ENCODE measurements around the gene ZNF470.
A peak's percentile ranks its signal among the peaks of the same experiment; 100 is the strongest.

The ZNF470 gene

DNA sequence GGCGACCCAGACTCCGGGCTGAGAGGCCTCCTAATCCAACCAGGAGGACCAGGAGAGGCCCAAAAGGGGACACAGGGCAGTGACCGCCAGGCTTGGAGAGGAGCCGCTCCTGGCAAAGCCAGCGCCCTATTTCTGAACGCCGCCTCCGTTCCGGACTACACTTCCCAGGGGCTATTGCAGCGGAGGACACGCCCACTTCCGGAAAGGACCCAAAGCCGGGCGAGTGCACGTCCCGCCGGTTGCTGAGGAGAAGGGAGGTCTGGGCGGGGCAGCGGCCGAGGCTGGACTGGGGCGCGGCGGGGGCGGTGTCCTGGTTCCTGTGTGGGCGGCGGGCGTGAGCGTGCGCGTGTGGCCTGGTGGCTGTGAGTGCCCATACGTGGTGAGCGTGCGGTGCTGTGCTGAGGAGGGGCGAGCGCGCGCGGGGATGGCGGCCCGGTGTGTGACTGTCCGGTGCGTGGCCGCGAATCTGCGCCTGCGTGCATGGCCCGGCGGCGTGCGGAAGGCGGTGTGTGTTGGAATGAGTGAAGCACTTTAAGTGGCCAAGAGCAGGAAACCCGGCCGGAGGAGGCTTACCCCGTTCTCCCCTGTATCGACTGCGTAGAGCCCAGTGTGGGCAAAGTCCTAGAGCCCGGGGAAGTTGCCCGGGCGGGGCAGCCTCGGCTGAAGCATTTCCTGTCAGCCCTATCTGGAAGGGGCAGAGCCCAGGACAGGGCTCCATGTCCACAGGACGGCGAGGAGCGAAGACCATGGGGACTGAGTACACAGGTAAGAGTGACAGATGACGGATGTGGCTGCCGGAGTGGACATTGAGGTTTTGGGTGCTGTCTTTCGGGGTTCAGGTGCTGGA, at the start of gene ZNF470:
Gene ZNF470 (plus strand): TSS at position 195 of the 847 bp plus-strand sequence. CDS start 2,844 bp downstream, outside the sequence.
- DNase-seq = peak; percentile 94

DNA sequence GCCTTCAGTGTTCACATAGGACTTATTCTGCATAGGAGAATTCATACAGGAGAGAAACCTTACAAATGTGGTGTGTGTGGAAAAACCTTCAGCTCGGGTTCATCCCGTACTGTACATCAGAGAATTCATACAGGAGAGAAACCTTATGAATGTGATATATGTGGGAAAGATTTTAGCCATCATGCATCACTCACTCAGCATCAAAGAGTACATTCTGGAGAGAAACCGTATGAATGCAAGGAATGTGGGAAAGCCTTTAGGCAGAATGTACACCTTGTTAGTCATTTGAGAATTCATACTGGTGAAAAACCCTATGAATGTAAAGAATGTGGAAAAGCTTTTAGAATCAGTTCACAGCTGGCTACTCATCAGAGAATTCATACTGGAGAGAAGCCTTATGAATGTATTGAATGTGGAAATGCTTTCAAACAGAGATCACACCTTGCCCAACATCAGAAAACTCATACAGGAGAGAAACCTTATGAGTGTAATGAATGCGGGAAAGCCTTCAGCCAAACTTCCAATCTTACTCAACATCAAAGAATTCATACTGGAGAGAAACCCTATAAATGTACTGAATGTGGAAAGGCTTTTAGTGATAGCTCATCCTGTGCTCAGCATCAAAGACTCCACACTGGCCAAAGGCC, 41.9 kb upstream of the ZNF470 start:
- no peak for DNase-seq

DNA sequence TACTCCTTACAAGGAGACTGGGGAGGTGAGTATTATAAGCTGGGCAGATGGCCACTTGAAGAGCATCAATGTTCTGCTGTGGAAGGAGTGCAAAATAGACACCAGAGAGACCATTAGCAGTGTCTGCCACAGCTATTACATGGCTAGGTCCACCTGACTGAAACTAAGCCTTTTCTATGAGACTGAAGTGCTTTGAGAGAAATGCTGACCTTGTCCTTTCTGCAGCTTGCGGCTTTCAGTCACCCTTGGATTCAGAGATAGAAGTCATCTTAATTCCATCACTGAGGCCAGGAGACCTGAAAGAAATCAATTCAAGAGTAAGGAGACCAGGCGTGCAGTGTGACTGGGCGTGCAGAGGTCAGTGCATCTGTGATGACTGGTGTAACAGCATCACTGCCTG, 29.8 kb upstream of the ZNF470 start:
- DNase-seq = no peak

DNA sequence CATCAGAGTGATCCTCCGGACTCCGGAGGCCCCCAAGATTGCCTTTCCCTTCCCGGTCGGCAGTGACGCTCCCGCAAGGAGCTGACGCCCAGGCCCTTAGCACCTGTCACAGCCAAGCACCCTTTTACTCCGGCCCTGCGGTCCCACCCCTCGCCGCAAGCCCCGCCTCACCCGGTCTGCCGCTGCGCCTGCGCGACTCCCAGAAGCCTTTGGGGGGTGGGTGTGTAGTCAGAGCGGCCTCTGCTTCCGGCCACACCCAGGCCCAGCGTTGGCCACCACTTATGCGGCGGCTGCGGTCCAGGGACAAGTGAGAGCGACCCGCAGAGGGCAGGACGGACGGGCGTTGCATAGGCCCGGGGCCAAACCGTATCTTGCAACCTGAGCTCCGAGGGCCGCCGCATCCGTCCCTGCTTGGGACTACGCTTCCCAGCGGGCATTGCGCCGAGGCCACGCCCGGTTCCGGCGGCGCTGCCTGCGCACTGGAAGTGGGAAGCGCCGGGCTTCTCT, 29.0 kb upstream of the ZNF470 start:
- DNase-seq = peak; percentile 88

DNA sequence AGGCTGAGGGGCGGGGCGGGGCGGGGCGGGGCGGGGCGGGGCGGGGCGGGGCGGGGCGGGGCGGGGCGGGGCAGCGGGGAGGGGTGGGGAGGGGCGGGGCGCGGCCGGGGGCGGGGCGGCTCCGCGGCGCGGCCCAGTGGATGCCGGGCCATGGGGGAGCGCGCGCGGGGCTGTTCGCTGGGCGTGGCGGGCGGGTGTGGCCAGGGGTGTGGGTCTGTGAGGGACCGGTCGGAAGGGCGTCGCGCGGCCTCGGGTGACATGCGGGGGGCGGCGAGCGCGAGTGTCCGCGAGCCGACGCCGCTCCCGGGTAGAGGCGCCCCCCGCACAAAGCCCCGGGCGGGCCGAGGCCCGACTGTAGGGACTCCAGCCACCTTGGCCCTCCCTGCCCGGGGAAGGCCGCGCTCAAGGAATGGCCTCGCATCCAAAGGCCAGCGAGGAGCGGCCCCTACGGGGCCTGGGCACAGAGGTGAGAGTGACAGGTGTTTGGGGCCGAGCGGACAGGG, 28.5 kb upstream of the ZNF470 start, which contains the start of gene ZFP28:
Gene ZFP28 (plus strand): TSS at position 188 of the 503 bp plus-strand sequence. CDS start 71 bp downstream, at position 259.
- no peak for DNase-seq

DNA sequence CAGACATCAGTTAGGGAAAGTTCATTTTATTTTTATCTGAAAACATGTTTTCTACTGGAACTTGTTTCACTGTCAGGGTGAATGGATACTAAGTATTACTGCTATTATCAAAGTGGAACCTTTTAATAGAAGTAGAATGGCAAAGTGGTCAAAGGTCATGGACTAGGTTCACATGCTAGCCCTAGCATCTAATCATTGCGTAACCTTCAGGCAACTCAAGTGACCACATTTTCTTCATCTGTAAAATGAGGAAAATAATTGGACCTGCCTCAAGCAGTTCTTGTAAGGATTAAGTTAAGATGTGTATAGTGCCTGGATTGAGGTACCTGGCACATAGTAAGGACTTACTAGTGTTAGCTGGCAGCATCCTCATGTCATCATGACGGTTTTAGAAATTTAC, 23.5 kb upstream of the ZNF470 start:
- no peak for DNase-seq

DNA sequence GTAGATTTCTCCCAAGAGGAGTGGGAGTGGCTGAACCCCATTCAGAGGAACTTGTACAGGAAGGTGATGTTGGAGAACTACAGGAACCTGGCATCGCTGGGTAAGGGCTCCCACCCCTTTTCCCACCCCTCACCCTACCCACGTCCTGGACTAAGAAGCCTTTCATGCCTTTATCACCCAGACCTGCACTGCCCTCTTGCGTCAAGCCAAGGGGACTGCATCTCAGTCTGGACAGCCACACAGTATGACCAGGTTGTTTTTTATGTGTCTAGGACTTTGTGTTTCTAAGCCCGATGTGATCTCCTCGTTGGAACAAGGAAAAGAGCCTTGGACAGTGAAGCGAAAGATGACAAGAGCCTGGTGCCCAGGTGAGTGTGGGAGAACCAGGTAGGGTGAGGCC, 19.7 kb upstream of the ZNF470 start:
- no peak for DNase-seq

DNA sequence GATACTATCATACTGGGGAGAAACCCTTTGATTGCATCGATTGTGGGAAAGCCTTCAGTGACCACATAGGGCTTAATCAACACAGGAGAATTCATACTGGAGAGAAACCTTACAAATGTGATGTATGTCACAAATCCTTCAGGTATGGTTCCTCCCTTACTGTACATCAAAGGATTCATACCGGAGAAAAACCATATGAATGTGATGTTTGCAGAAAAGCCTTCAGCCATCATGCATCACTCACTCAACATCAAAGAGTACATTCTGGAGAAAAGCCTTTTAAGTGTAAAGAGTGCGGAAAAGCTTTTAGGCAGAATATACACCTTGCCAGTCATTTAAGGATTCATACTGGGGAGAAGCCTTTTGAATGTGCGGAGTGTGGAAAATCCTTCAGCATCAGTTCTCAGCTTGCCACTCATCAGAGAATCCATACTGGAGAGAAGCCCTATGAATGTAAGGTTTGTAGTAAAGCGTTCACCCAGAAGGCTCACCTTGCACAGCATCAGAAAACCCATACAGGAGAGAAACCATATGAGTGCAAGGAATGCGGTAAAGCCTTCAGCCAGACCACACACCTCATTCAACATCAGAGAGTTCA, 12.9 kb upstream of the ZNF470 start:
- DNase-seq = no peak

DNA sequence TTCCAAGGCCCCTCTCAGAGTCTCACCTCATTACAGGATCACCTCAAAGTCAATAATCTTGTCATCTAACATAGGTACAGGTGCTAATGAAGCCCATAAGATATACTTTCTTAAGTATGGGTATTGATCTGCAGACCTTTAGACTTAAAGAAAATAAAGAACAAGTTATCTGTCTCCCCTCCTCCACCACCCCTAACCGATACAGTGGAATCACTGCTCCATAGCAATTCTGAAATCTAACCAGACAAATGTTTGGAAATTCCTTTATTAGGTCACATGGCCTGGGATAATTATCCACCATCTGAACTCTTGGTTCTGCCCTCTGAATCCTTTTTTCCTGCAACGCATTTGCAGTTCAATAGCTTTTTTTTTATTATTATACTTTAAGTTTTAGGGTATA, 4.5 kb upstream of the ZNF470 start:
- no peak for DNase-seq

DNA sequence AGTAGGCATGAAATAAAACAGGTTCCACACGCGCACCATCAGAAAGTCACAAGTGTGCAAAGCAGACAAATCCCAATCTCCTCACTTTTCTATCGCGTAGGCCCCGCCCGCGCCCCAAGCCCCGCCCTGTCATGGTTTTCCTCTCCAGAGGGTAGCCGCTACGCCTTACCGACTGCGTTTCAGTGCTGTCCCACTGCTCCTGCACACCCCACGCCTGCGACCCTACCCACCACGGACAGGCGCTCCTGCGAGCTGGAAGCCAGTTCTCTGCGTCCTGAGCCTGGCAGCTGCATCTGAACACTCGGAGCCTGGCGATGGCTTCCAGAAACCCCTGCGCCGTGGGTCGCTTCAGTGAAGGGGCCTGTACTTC, 379 bp upstream of the ZNF470 start:
- peak; percentile 47 for DNase-seq

DNA sequence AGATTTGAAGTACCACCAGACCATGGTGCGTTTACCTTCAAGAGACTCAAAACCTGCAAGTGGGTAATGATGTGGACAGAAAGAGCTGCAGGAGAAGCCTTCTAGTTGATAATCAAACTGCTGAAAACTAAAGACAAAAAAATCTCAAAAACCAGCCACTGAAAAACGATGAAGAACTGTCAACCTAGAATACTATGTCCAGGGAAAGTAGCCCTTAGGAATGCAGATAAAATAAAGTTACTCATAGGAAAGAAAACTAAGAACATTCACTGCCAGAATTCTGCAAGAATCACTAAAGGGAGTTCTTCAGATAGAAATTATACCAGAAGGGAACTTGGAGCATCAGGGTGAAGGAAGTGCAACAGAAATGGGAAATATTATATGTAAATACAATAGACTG, 5.3 kb downstream of the ZNF470 start:
- DNase-seq = no peak

DNA sequence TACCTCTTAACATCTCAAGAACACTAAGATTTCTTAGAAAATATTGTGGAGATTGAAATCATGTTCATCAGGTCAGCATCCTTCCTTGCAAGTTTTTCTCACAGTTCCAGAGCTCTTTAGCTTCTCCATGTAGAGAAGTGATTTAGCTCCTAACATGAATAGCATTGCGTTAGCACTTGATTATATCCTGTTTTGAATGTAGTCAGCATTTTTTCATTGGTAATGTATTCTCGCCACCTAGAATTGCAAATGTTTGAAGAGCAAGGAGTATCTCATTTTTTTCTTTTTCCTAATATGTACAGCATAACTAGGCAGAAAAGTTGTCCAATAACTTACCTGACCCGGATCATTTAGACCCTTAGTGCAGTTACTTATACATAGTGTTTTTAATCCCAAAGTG, 6.6 kb downstream of the ZNF470 start:
- DNase-seq = no peak

DNA sequence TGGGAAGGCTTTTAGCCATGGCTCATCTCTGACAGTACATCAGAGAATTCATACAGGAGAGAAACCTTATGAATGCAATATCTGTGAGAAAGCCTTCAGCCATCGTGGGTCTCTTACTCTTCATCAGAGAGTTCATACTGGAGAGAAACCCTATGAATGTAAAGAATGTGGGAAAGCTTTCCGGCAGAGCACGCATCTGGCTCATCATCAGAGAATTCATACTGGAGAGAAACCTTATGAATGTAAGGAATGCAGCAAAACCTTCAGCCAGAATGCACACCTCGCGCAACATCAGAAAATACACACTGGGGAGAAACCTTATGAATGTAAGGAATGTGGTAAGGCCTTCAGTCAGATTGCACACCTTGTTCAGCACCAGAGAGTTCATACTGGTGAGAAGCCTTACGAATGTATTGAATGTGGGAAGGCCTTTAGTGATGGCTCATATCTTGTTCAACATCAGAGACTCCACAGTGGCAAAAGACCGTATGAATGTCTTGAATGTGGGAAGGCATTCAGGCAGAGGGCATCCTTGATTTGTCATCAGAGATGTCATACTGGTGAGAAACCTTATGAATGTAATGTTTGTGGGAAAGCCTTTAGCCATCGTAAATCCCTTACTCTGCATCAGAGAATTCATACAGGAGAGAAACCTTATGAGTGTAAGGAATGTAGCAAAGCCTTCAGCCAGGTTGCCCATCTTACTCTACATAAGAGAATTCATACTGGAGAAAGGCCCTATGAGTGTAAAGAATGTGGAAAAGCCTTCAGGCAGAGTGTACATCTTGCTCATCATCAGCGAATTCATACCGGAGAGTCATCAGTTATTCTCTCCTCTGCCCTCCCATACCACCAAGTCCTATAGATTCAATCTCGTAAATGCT, 10.7 kb downstream of the ZNF470 start:
- DNase-seq = no peak

DNA sequence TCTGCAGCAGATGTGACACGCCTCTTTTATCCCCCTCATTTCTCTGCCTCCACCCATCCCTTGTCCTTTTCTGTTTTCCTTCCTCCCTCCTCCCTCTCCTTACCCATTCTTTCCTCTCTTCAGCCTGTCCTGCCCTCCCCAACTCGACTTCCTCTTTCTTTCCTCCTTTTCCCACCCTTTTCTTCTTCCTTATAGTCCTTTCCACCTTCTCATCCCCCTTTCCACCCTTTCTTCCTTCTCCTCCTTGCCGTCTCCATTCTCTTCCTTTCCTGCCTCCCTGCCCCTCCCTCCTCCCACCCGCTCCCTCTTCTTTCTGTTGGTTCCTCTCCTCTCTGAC, 27.1 kb downstream of the ZNF470 start:
- DNase-seq = no peak

DNA sequence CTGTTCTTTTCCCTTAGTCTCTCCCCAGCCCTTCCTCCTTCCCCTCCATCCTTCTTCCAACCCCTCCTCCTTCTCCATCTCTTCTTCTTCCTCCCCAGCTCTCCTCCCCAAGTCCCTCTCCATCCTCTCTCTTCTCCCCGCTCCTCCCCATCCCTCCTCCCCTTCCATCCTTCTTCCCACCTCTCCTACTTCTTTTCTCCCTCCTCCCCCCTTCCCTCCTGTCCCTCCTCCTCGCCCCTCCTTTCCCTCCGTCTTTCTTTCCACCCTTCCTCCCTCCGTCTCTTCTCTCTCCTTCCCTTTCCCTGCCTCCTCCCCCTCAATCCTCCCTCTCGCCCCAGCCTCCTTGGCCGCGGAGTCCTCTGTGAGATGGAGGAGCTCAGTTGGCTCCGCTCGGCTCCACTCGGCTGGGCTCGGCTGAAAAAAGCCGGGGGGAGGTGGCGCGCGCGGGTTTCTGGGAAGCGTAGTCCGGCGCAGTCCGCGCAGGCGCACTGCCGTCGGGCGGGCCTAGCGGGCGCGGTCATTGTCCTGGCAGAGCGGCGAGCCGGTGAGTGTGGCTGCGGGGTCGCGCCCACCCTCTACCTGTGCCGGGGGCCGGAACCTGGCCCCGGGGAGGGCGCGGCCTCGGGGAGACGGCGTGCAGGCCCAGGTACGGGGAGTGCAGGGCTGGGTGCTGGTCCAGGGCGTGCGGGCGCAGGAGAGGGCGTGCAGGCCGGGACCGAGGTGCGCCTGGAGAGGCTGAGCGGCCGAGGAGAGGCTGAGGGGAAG, 27.7 kb downstream of the ZNF470 start, which contains the start of gene ZNF71:
Gene ZNF71 (plus strand): TSS at position 520 of the 765 bp plus-strand sequence. CDS start 6,257 bp downstream, outside the sequence.
- peak; percentile 85 for DNase-seq

DNA sequence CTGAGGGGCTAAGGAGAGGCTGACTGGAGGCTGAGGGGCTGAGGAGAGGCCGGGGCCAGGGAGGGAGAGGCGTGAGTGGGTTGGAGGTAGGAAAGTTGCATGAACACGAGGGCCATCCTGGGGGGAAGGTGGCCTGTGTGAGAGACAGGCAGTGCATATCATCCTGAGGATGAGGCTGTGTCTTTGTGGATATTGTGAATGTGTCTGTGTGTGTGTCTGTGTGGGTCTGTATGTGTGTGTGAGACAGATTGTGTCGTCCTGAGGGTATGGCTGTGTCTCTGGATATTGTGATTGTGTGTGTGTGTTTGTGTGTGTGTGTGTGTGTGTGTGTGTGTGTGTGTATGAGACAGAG, 28.3 kb downstream of the ZNF470 start:
- DNase-seq = no peak

DNA sequence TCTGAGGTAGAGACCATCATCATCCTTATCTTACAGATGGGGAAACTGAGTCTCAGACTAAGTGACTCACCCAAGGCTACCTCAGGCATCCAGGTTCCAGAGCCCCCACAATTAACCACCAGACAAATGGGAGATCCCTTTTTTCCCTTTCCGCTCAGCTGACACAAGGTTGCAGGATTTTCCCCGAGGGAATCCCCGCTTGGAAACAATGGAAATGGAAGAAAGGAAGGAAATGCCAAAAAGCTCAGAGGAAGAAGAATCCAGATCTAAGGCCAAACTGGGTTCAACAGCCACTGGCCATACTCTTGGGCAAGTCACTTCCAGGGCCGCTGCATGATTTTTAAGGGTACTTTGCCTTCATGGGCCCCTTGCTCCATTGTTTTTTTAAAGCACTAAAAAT, 29.4 kb downstream of the ZNF470 start:
- DNase-seq = no peak

DNA sequence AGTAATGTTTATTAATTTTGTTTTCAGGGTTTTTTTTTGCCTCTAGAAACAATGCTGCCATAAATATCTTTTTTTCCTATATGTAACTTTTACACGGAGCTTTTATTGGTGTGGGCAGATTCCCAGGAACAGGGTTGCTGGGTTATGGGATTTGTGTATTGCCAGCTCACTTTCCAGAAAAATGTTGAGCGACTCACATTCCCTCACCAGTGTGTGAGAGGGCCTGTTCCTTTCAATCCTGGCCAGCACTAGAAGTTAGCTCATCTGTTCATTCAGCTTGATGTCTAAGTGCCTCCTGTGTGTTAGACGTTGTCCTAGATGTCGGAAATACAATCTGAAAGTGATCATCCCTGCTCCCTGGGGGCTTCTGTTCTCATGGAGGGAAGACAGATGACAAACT, 30.4 kb downstream of the ZNF470 start:
- DNase-seq = peak; percentile 7

DNA sequence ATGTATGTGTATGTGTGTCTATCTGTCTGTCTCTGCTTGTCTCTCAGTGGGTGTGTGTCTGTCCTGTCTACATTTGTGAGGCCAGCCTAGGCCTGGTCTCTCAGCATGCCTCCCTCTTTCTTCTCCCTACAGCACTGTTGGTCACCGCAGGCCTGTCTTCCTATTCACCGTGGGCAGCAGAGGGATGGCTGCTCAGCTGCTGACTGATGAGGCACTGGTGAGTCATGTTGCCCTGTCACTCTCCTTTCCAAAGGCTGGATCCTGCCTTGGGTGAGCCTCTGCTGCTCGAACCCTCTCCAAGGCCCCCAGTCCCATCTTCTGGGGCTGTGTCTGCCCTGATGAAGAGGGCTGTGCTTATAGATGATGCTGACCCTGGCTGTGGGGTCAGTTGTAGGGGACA, 34.1 kb downstream of the ZNF470 start:
- DNase-seq = peak; percentile 1

DNA sequence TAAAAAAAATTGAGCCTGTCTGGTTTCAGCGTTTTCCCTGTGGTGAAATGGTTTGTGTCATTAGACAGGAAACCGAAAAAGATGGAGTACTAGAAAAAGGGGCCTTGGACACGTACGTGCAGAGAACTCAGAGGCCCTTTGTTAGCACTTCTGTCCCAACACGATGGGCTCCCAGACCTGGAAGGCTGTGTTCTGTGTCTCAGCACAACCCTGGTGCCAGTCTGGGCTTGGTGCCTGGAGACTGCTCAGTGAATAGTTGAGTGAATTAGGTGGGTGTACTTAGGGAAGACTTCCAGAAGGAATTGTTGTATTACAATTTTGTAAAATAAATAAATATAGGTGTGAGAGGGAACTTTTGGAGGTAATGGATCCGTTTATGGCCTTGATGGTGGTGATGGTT, 36.6 kb downstream of the ZNF470 start:
- DNase-seq = no peak

DNA sequence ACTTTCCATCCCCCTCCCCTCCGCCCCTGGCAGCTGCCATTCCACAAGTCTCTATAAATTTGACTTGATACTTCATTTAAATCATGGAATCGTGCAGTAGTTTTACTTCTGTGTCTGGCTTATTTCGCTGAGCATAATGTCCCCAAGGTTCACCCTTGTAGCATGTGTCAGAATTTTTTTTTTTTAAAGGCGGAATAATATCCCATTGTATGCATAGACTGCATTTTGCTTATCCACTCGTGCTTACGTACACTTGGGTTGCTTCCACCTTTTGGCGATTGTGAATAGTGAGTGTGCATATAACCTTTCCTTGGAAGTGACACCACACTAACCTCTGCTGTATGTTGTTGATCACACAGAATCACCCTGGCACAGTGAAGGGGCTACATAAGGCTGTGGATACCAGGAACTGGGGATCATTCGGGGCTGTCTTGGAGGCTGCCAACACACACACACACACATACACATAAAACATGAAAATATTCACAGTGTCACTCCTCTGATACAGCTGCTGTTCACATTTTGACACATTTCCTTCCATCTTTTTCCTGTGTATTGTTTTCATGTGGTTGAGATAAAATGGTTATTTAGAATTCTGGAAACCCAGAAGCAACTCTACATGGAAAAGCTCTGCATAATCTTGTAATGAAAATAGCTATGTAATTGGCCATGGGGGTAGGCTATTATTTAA, 41.2 kb downstream of the ZNF470 start:
- no peak for DNase-seq

Measured in EL (cell line).